OCI-LY7 (cell line): ENCODE data around the gene KCTD18.

Source experiments
- CTCF ChIP-seq: fragments of 200-600 bp; sonication (generic); conservative IDR thresholded peaks from 2 replicates; pipeline ENCODE4 v1.5.1; 2014; ENCODE audit warnings: mild to moderate bottlenecking, antibody characterized with exemption, low read length, moderate library complexity, mixed read lengths
- EZH2phosphoT487 ChIP-seq: fragments of 200-600 bp; sonication (generic); IDR thresholded peaks from 2 replicates; pipeline ENCODE4 v1.6.1; 2018; ENCODE audit warnings: low read depth, borderline replicate concordance, mild to moderate bottlenecking, mixed run types, antibody characterized with exemption, low read length, moderate library complexity, mixed read lengths

GRCh38 chr2:200492656-200493055 is 17.2 kb downstream of the KCTD18 start:
- no peak for TF ChIP-seq CTCF
- TF ChIP-seq EZH2phosphoT487: no peak
